ENCODE data around the gene FOXP2. TPM values are rescaled to one million over a fixed set of nuclear protein-coding genes. Genes with fewer than 3 reads are reported as not detected.

The FOXP2 gene
- total and polyA plus RNA-seq, 2 of the 4 experiments (the other 2 are of a cell fraction): 0.89 to 1.1 TPM

DNA sequence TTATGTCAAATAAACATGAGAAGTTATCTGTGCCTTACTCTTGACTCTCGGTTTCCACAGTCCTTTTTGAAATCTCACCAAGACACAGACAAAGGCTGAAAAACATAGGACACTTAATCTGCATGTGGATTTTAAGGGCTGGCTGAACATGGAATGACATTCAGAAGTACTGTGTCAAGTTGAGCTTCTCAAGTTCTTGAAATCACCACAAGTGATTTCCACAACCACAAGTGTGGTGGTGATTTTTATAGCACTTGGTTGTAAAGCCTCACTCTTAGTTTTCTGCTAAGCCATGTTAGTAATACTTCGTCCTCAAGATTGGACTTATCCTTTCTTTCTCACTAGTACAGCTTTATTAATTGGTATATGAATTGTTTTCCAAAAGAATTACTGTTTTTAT is 29.6 kb downstream of the FOXP2 start:
- Histone ChIP-seq H3K4me2 (ENCODE audit: low read depth, low read length) (no peak overlapping the region), H3K9ac (ENCODE audit: low read depth, low read length) (no peak overlapping the region), H2AFZ (replicated peaks; ENCODE audit: low read length, poor library complexity) (no peak overlapping the region), H4K5ac (ENCODE audit: low read depth, low read length) (no peak overlapping the region), H3K36me3 (ENCODE audit: control insufficient read depth, insufficient read depth, low read length) (no peaks in the 10 kb centered on the region), H2AK9ac (replicated peaks; ENCODE audit: low read depth, low read length, poor library complexity) (no peak overlapping the region), H2BK120ac (ENCODE audit: low read depth, low read length) (no peak overlapping the region), H3K4me3 (ENCODE audit: insufficient read depth, low read depth, low read length) (no peak overlapping the region), H4K20me1 (ENCODE audit: insufficient read depth, low read length) (no peaks in the 10 kb centered on the region), H2BK5ac (ENCODE audit: low read depth, low read length, poor library complexity, severe bottlenecking) (no peak overlapping the region), H3K18ac (ENCODE audit: low read depth, low read length) (no peak overlapping the region), H4K8ac (ENCODE audit: low read depth in 2 of 2, low read length in 2 of 2) (no peak overlapping the region), H3K79me1 (ENCODE audit: low read depth in 1 of 2, low read length in 2 of 2) (no peaks in the 10 kb centered on the region), H3K14ac (replicated peaks; ENCODE audit: low read depth, low read length) (no peak overlapping the region), H2AK5ac (ENCODE audit: low read depth, low read length) (no peak overlapping the region), H3K9me1 (ENCODE audit: insufficient read depth, low read length) (no peaks in the 10 kb centered on the region), H3K9me3 (ENCODE audit: control insufficient read depth, insufficient read depth, low read length) (no peaks in the 10 kb centered on the region), H2BK15ac (ENCODE audit: low read depth, low read length) (no peak overlapping the region), H3K27ac (ENCODE audit: insufficient read depth, low read length) (no peak overlapping the region), H3K56ac (ENCODE audit: extremely low read depth, insufficient read depth, low read length) (no peak overlapping the region), H3K4ac (ENCODE audit: low read depth, low read length) (no peak overlapping the region), H4K91ac (ENCODE audit: insufficient read depth, low read depth, low read length) (no peak overlapping the region), H2BK20ac (ENCODE audit: low read depth, low read length) (no peak overlapping the region), H3K27me3 (ENCODE audit: control insufficient read depth, insufficient read depth, low read length) (no peaks in the 10 kb centered on the region), H3K23ac (ENCODE audit: low read depth, low read length) (no peak overlapping the region), H3K4me1 (ENCODE audit: control insufficient read depth, insufficient read depth, low read length) (no peaks in the 10 kb centered on the region)
- CTCF ChIA-PET: no interaction called here
- TF ChIP-seq, protein P1, sequence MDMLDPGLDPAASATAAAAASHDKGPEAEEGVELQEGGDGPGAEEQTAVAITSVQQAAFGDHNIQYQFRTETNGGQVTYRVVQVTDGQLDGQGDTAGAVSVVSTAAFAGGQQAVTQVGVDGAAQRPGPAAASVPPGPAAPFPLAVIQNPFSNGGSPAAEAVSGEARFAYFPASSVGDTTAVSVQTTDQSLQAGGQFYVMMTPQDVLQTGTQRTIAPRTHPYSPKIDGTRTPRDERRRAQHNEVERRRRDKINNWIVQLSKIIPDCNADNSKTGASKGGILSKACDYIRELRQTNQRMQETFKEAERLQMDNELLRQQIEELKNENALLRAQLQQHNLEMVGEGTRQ (IDR thresholded peaks at IDR 0.05; ENCODE audit: low read depth, low read length): no peak
- TF ChIP-seq RAD21 (IDR thresholded peaks at IDR 0.05; ENCODE audit: low read length): no peak
- TF ChIP-seq NFE2L2 (IDR thresholded peaks at IDR 0.05; ENCODE audit: low read depth, low read length): no peak
- no peak for TF ChIP-seq SMC3 (IDR thresholded peaks at IDR 0.05; ENCODE audit: low read depth, low read length)
- no peak for TF ChIP-seq MXI1 (IDR thresholded peaks at IDR 0.05; ENCODE audit: borderline replicate concordance, low read depth, low read length)
- no peak for TF ChIP-seq RCOR1 (IDR thresholded peaks at IDR 0.05; ENCODE audit: insufficient replicate concordance, low read length)
- intact Hi-C loops (cut with micrococcal nuclease): no loop called here
- ATAC-seq (ENCODE audit: low read depth) (no peak), DNase-seq (no peak)
- WGBS, 2 experiments (ENCODE audit: extremely low coverage in 2 of 2, insufficient read length in 1 of 2): no CpG with 5 or more reads among the region's 2 CpGs
- dilution Hi-C loops (cut with HindIII; ENCODE audit: low sequenced_read_pairs, unreplicated experiment): no loop called here
- BruUV-seq (replicated peaks): no TSS peak
- POLR2A ChIA-PET (ENCODE audit: unreplicated experiment): no interaction called here
- in situ Hi-C loops (cut with MboI; ENCODE audit: low sequenced_read_pairs): no loop called here

All from IMR-90 (cell line).